CD4-positive, alpha-beta T cell (primary cell): ENCODE measurements around the gene GOLGA6B. TPM values are rescaled to one million over a fixed set of nuclear protein-coding genes. Genes with fewer than 3 reads are reported as not detected.
"Not testable (repeated sequence)": the region's sequence is repeated elsewhere in the genome, so short reads cannot be mapped to it uniquely, and the experiment has no call there.

Experiments
- ATAC-seq: fragments of 200-7000 bp; cut with Tn5 transposase; one replicate; pipeline ENCODE4 v1.10.0; 2022; ENCODE audit warnings: mild to moderate bottlenecking; ENCODE audit not compliant: poor library complexity
- CTCF ChIA-PET: fragments of 350-600 bp; sonication (Branson Sonifier 250); formaldehyde crosslinking; loops from one replicate; lab custom pipeline; 2021; ENCODE audit warnings: antibody characterized with exemption, inconsistent platforms; lab: Charles Lee
- POLR2A ChIA-PET: fragments of 350-600 bp; sonication (Branson Sonifier 250); formaldehyde crosslinking; loops from one replicate; lab custom pipeline; 2021; ENCODE audit warnings: antibody characterized with exemption, inconsistent platforms; lab: Charles Lee
- DNase-seq, 14 experiments: peaks; one replicate each; pipeline ENCODE4 v3.0.0-alpha.2; 2013 to 2020; ENCODE audit warnings: mixed read lengths in 2 of 14
- H3K27ac ChIP-seq, 2 donors: one replicate each; pipeline versions ENCODE4 v1.5.1 to v1.7.0; 2013; ENCODE audit warnings: low read length in 2 of 2, low read depth in 1 of 2, mild to moderate bottlenecking in 1 of 2
- H3K27me3 ChIP-seq, 2 experiments: 1 replicate in 1 of 2; 2 replicates in 1 of 2; pipeline versions ENCODE4 v1.6.1 to v1.7.0; 2013; ENCODE audit warnings: low read length in 2 of 2, control low read depth in 1 of 2, mild to moderate bottlenecking in 1 of 2, moderate library complexity in 1 of 2; ENCODE audit not compliant: insufficient read depth in 2 of 2, control insufficient read depth in 1 of 2
- H3K36me3 ChIP-seq: one replicate; pipeline ENCODE4 v1.6.1; 2013; ENCODE audit warnings: low read length, control low read depth; ENCODE audit not compliant: insufficient read depth
- H3K4me1 ChIP-seq: one replicate; pipeline ENCODE4 v1.6.1; 2013; ENCODE audit warnings: low read length, control low read depth; ENCODE audit not compliant: insufficient read depth
- H3K4me3 ChIP-seq: one replicate; pipeline ENCODE4 v1.5.1; 2013; ENCODE audit warnings: mild to moderate bottlenecking, low read length, moderate library complexity
- H3K9me3 ChIP-seq, 2 experiments: 1 replicate in 1 of 2; 2 replicates in 1 of 2; pipeline versions ENCODE4 v1.6.1 to v1.7.0; 2013; ENCODE audit warnings: low read length in 2 of 2, mild to moderate bottlenecking in 2 of 2, control low read depth in 1 of 2, moderate library complexity in 1 of 2; ENCODE audit not compliant: control insufficient read depth in 1 of 2, insufficient read depth in 1 of 2
- H3K27ac Mint-ChIP-seq: one replicate; pipeline ENCODE4 v1.8.0; 2020; ENCODE audit warnings: mixed read lengths
- H3K27me3 Mint-ChIP-seq: one replicate; pipeline ENCODE4 v1.8.0; 2021; ENCODE audit warnings: mixed read lengths
- H3K36me3 Mint-ChIP-seq: one replicate; pipeline ENCODE4 v1.8.0; 2021; ENCODE audit warnings: low read depth, mixed read lengths
- H3K4me1 Mint-ChIP-seq: one replicate; pipeline ENCODE4 v1.8.0; 2021; ENCODE audit warnings: low read depth, mixed read lengths
- H3K4me3 Mint-ChIP-seq: one replicate; pipeline ENCODE4 v1.8.0; 2020; ENCODE audit warnings: mild to moderate bottlenecking, mixed read lengths
- H3K9me3 Mint-ChIP-seq: one replicate; pipeline ENCODE4 v1.8.0; 2020; ENCODE audit warnings: mixed read lengths
- intact Hi-C, 2 experiments: fragments of 100-400 bp; cut with DNase I in 1 of 2; cut with micrococcal nuclease in 1 of 2; formaldehyde crosslinking; loops; one replicate each; pipeline versions ENCODE4 v1.15.1 to v1.9.0; 2023 to 2025; cut with DNase I, micrococcal nuclease
- total RNA-seq, 174 experiments: library from RNA in 2 of 174; stranded (reverse) in 2 of 174; gene quantifications; one replicate each; pipeline ENCODE4 v1.2.3 and lab custom pipeline; 2021 to 2026

GOLGA6B gene
- total RNA-seq, 2 experiments from 2014 or later: 0.22 TPM; not detected in 1

DNA sequence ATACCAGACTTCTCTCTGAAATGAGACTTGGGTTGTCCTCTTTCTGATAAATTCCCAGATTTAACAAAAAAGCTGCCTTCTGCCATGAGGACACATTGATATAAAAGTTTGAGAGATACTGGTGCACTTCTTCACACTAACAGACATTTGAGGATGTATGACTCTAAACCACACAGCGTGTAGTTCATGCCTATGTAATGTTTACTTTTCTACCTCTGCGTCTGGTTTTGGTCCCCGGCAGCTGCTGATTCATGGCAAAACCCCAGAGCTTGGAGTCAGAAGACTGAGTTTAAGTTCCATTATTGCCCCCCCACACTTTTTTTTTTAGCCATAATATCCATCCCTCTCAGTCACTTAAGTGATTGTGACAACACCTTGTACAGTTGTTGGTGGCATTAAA lies 1.5 kb downstream of the GOLGA6B start:
- CTCF ChIA-PET, H3K4me1 Mint-ChIP-seq, H3K9me3 Mint-ChIP-seq: not testable (repeated sequence)

GRCh38 chr15:72661081-72661480 lies 6.6 kb downstream of the GOLGA6B start:
- H3K27ac ChIP-seq, H3K4me1 Mint-ChIP-seq, H3K36me3 Mint-ChIP-seq, H3K4me3 Mint-ChIP-seq, POLR2A ChIA-PET, ATAC-seq, H3K4me3 ChIP-seq, H3K27me3 Mint-ChIP-seq, H3K4me1 ChIP-seq, H3K27me3 ChIP-seq, H3K36me3 ChIP-seq, H3K9me3 ChIP-seq, H3K27ac Mint-ChIP-seq, DNase-seq, CTCF ChIA-PET, intact Hi-C loops, H3K9me3 Mint-ChIP-seq: not testable (repeated sequence)

More for the DNA sequence above, 1.5 kb downstream of the GOLGA6B start:
- H3K36me3 Mint-ChIP-seq, H3K4me3 ChIP-seq, H3K9me3 ChIP-seq, H3K4me1 ChIP-seq, H3K27me3 ChIP-seq, H3K27me3 Mint-ChIP-seq, intact Hi-C loops, H3K27ac ChIP-seq, DNase-seq, H3K36me3 ChIP-seq, ATAC-seq, H3K27ac Mint-ChIP-seq, POLR2A ChIA-PET, H3K4me3 Mint-ChIP-seq: not testable (repeated sequence)

GRCh38 chr15:72663931-72664330 lies 9.4 kb downstream of the GOLGA6B start:
- ATAC-seq, CTCF ChIA-PET: not testable (repeated sequence)

DNA sequence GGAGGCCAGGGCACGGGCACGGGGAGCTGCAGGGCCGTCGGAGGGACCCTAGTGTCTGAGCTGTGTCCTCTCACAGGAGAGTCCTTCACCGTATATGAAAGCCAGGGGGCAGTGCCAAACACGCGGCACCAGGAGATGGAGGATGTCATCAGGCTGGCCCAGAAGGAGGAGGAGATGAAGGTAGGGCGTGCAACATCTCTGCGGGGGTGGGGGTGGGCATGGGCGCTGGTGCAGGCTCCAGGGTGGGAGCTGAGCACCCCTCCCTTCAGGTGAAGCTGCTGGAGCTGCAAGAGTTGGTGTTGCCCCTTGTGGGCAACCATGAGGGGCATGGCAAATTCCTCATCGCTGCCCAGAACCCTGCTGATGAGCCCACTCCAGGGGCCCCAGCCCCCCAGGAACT lies 11.2 kb downstream of the GOLGA6B start:
- H3K4me1 Mint-ChIP-seq, ATAC-seq, H3K4me1 ChIP-seq: not testable (repeated sequence)

More at GRCh38 chr15:72663931-72664330, 9.4 kb downstream of the GOLGA6B start:
- H3K36me3 ChIP-seq, DNase-seq, POLR2A ChIA-PET, H3K4me1 ChIP-seq, H3K4me3 ChIP-seq, H3K9me3 Mint-ChIP-seq, H3K27ac ChIP-seq, H3K9me3 ChIP-seq, intact Hi-C loops, H3K27ac Mint-ChIP-seq, H3K27me3 Mint-ChIP-seq, H3K4me1 Mint-ChIP-seq, H3K27me3 ChIP-seq, H3K36me3 Mint-ChIP-seq, H3K4me3 Mint-ChIP-seq: not testable (repeated sequence)

DNA sequence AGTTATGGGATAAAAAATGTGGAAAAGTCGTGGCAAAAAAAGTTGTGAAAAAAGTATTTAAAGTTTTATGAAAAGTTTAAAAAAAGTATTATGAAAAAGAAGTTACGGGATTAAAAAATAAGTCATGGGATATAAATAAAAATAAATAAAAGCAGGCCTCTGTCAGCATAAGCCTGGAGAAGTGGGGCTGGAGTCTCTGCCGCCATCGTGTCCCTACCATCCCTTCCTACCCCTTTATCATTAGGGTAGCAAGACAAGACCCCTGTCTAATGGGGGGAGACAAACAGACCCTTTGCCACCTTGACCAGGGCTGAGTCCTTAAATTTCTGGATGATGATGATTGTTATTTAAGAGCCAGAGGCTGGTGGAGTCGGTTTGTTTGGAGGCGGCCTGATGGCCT lies 15.3 kb downstream of the GOLGA6B start:
- H3K4me3 Mint-ChIP-seq, H3K9me3 ChIP-seq, H3K4me3 ChIP-seq, H3K36me3 Mint-ChIP-seq, H3K36me3 ChIP-seq, H3K4me1 Mint-ChIP-seq, H3K4me1 ChIP-seq, POLR2A ChIA-PET, H3K9me3 Mint-ChIP-seq, H3K27ac Mint-ChIP-seq, ATAC-seq, H3K27me3 ChIP-seq, H3K27me3 Mint-ChIP-seq, CTCF ChIA-PET, H3K27ac ChIP-seq, DNase-seq: not testable (repeated sequence)
- intact Hi-C loops: loop anchor here in 1 of 2 experiments (10.0 kb wide), 1 partner anchor 65 kb away; no protein-coding TSS in a partner anchor

More for the DNA sequence above, 11.2 kb downstream of the GOLGA6B start:
- POLR2A ChIA-PET, H3K4me3 Mint-ChIP-seq, intact Hi-C loops, H3K9me3 Mint-ChIP-seq, H3K36me3 ChIP-seq, H3K36me3 Mint-ChIP-seq, H3K27me3 Mint-ChIP-seq, H3K4me3 ChIP-seq, DNase-seq, CTCF ChIA-PET, H3K27ac ChIP-seq, H3K27me3 ChIP-seq, H3K9me3 ChIP-seq, H3K27ac Mint-ChIP-seq: not testable (repeated sequence)
